K562 (cell line): ENCODE data around the gene CENPX. TPM values are rescaled to one million over a fixed set of nuclear protein-coding genes. Genes with fewer than 3 reads are reported as not detected.

Experiments used
- BCLAF1 ChIP-seq, 2 experiments: fragments of 450-650 bp in 1 of 2; IDR thresholded peaks; 2 replicates each; pipeline ENCODE4 v1.6.1; 2011 to 2017; ENCODE audit warnings: low read depth in 2 of 2, antibody characterized with exemption in 1 of 2, borderline replicate concordance in 1 of 2, low read length in 1 of 2, mild to moderate bottlenecking in 1 of 2, mixed read lengths in 1 of 2; ENCODE audit not compliant: control insufficient read depth in 1 of 2
- BHLHE40 ChIP-seq: IDR thresholded peaks from 2 replicates; pipeline ENCODE4 v1.6.1; 2011; ENCODE audit warnings: low read length, improper control_type of control experiment
- CTCFL ChIP-seq: IDR thresholded peaks from 2 replicates; pipeline ENCODE4 v1.6.1; 2011; ENCODE audit warnings: borderline replicate concordance, low read depth, mild to moderate bottlenecking, moderate library complexity, low read length; ENCODE audit not compliant: insufficient read depth, poor library complexity, severe bottlenecking
- DIDO1 ChIP-seq: fragments of 450-650 bp; IDR thresholded peaks from 2 replicates; pipeline ENCODE4 v1.6.1; 2016; ENCODE audit warnings: low read depth, missing biosample characterization, missing genetic modification characterization
- GABPB1 ChIP-seq: sonication (generic); formaldehyde crosslinking; IDR thresholded peaks from 2 replicates; pipeline ENCODE4 v1.8.0; 2022; ENCODE audit warnings: mild to moderate bottlenecking, missing genetic modification reagents
- GMEB1 ChIP-seq: fragments of 250-450 bp; sonication (Bioruptor Pico); IDR thresholded peaks from 2 replicates; pipeline ENCODE4 v1.4.0; 2020; ENCODE audit warnings: mild to moderate bottlenecking
- HDGF ChIP-seq: fragments of 450-650 bp; IDR thresholded peaks from 2 replicates; pipeline ENCODE4 v1.6.1; 2016
- HNRNPL ChIP-seq: fragments of 200-400 bp; formaldehyde crosslinking; IDR thresholded peaks from 2 replicates; pipeline ENCODE4 v1.6.1; 2017; ENCODE audit warnings: low read depth, mild to moderate bottlenecking, low read length
- HNRNPLL ChIP-seq: fragments of 200-400 bp; formaldehyde crosslinking; IDR thresholded peaks from 2 replicates; pipeline ENCODE4 v1.6.1; 2017; ENCODE audit warnings: low read length, low read depth, mild to moderate bottlenecking; ENCODE audit not compliant: poor library complexity, severe bottlenecking
- MITF ChIP-seq: IDR thresholded peaks from 2 replicates; pipeline ENCODE4 v1.6.1; 2014; ENCODE audit warnings: antibody characterized with exemption
- NFATC3 ChIP-seq: fragments of 450-650 bp; IDR thresholded peaks from 2 replicates; pipeline ENCODE4 v1.6.1; 2017; ENCODE audit warnings: mild to moderate bottlenecking
- SLC30A9 ChIP-seq: fragments of 250-450 bp; sonication (Bioruptor Pico); IDR thresholded peaks from 2 replicates; pipeline ENCODE4 v1.8.0; 2022; ENCODE audit warnings: mild to moderate bottlenecking, moderate library complexity
- SRSF3 ChIP-seq: fragments of 200-400 bp; formaldehyde crosslinking; IDR thresholded peaks from 2 replicates; pipeline ENCODE4 v1.6.1; 2016; ENCODE audit warnings: mild to moderate bottlenecking, low read length, moderate library complexity; ENCODE audit not compliant: insufficient read depth
- polyA plus RNA-seq, 8 experiments: library from polyadenylated mRNA; depleted of rRNA in 4 of 8; stranded (reverse) in 5 of 8; unstranded in 3 of 8; fragments of >200 nt; fragmentation: Nextera tagmentation in 2 of 8; fragmentation: Illumina TruSeq in 1 of 8; extraction: Ambion mirVana in 2 of 8; extraction: Trizol in 1 of 8; gene quantifications; 2 replicates each; pipeline versions ENCODE4 v1.2.1 to v1.2.3, GENCODE V29; 2011 to 2014; ENCODE audit warnings: inconsistent platforms in 1 of 8, missing spikeins in 1 of 8
- total RNA-seq, 7 experiments: library from RNA; depleted of rRNA in 6 of 7; stranded (reverse); fragments of >200 nt in 6 of 7; fragmentation: Illumina TruSeq in 2 of 7; extraction: Trizol in 2 of 7; gene quantifications; 2 replicates each; pipeline versions ENCODE4 v1.2.1 to v1.2.3, GENCODE V29; 2011 to 2021; ENCODE audit warnings: low replicate concordance in 1 of 7
- TF ChIP-seq, protein P1 (sequence below), 2 experiments: fragments of 450-650 bp; conservative IDR thresholded peaks; 2 replicates each; pipeline ENCODE4 v1.6.1; 2017; ENCODE audit warnings: mild to moderate bottlenecking in 2 of 2, moderate library complexity in 2 of 2
- TF ChIP-seq, protein P2 (sequence below): fragments of 250-450 bp; sonication (Bioruptor Pico); IDR thresholded peaks from 2 replicates; pipeline ENCODE4 v1.4.0; 2020

Gene CENPX
- total and polyA plus RNA-seq, 9 of the 15 experiments (the other 6 are each of a cell fraction or from before 2014, with no cell fraction given), result 32.7 to 352 (median 127) TPM

DNA sequence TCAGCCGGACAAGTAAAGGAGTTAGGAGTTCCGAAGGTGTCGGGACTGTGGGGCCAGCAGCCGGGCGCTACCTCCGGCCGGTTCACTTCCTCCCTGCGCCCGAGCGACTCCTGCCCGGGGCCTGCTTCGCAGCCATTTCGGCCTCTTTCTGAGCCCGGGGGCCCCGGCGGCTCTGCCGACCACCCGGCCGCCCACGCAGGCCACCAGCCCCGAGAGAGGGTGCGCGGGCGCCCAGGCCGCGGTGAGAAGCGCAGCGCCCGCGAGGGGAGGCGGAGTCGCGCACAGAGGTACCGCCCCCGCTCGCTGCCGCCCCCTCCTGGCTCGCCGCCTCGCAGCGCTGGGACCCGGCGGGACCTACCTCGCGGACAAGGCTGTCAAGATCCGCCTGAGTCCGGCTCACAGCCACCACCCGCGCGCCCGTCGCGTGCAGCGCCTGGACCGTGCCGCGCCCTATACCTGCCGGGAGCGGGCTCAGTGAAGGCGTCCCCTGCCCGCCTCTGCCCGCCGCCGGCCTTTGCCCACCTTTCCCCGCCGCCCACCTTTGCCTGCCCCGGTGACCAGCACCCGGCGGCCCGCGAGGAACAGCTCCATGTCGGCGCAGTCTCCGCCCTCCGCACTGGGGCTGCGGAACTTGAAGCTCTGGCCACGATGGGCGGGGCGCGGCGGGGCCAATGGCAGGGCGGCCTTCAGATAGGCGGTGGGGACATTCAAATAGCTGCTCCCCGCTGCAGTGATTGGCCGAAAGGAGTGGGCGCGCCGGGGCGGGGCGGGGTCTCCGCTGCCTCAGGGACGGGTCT lies 14.6 kb upstream of the CENPX start, which contains the start of gene DCXR (continued):
- TF ChIP-seq, protein P1, sequence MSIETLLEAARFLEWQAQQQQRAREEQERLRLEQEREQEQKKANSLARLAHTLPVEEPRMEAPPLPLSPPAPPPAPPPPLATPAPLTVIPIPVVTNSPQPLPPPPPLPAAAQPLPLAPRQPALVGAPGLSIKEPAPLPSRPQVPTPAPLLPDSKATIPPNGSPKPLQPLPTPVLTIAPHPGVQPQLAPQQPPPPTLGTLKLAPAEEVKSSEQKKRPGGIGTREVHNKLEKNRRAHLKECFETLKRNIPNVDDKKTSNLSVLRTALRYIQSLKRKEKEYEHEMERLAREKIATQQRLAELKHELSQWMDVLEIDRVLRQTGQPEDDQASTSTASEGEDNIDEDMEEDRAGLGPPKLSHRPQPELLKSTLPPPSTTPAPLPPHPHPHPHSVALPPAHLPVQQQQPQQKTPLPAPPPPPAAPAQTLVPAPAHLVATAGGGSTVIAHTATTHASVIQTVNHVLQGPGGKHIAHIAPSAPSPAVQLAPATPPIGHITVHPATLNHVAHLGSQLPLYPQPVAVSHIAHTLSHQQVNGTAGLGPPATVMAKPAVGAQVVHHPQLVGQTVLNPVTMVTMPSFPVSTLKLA (conservative IDR thresholded peaks at IDR 0.05), result peak; percentile 94 to 98
- TF ChIP-seq HNRNPLL, result peak; percentile 84
- TF ChIP-seq SRSF3, result no peak
- no peak for TF ChIP-seq SLC30A9
- no peak for TF ChIP-seq DIDO1 (tag)
- no peak for TF ChIP-seq BCLAF1 (IDR thresholded peaks at IDR 0.05; ENCODE audit: borderline replicate concordance in 1 of 2, control insufficient read depth in 1 of 2, low read depth in 2 of 2, low read length in 1 of 2)
- TF ChIP-seq HDGF, result no peak
- TF ChIP-seq, protein P2, sequence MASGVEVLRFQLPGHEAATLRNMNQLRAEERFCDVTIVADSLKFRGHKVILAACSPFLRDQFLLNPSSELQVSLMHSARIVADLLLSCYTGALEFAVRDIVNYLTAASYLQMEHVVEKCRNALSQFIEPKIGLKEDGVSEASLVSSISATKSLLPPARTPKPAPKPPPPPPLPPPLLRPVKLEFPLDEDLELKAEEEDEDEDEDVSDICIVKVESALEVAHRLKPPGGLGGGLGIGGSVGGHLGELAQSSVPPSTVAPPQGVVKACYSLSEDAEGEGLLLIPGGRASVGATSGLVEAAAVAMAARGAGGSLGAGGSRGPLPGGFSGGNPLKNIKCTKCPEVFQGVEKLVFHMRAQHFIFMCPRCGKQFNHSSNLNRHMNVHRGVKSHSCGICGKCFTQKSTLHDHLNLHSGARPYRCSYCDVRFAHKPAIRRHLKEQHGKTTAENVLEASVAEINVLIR (CRISPR knock-in tag), result no peak
- TF ChIP-seq HNRNPL, result peak; percentile 87
- no peak for TF ChIP-seq GMEB1
- TF ChIP-seq GABPB1 (CRISPR knock-in tag), result peak; percentile 85
- peak; percentile 72 for TF ChIP-seq CTCFL
- TF ChIP-seq BHLHE40, result peak; percentile 82
- no peak for TF ChIP-seq MITF
- no peak for TF ChIP-seq NFATC3
